ENCODE results near the gene SYCN.

SYCN gene

GRCh38 chr19:39174558-39175544 is 29.2 kb downstream of the SYCN start:
- ATAC-seq (ENCODE audit: low read depth) (no peak; the same call in 2 of the 3 replicates), DNase-seq (ENCODE audit: low spot score) (peak; percentile 52)
- Histone ChIP-seq H3K4me3 (ENCODE audit: severe bottlenecking) (no peak overlapping the region), H3K27ac (ENCODE audit: poor library complexity, severe bottlenecking) (no peak overlapping the region), H3K27me3 (ENCODE audit: insufficient read depth, poor library complexity, severe bottlenecking) (no peaks in the 10 kb centered on the region), H3K4me1 (ENCODE audit: insufficient read depth, poor library complexity, severe bottlenecking) (no peaks in the 10 kb centered on the region), H3K36me3 (ENCODE audit: low read depth) (peaks cover 12% of the 10 kb centered on the region), H3K9me3 (ENCODE audit: severe bottlenecking) (no peaks in the 10 kb centered on the region)
- no peak for TF ChIP-seq CTCF (IDR thresholded peaks at IDR 0.05; ENCODE audit: poor library complexity, severe bottlenecking)

GRCh38 chr19:39174142-39174541 is 29.9 kb downstream of the SYCN start:
- H3K36me3 ChIP-seq (ENCODE audit: low read depth): peaks cover 12% of the 10 kb centered on the region

GRCh38 chr19:39173502-39173991 is 30.5 kb downstream of the SYCN start:
- ATAC-seq (ENCODE audit: low read depth) (no peak), DNase-seq (ENCODE audit: low spot score) (peak; percentile 51)
- no peaks in the 10 kb centered on the region for H3K9me3 ChIP-seq (ENCODE audit: severe bottlenecking)
- H3K27me3 ChIP-seq (ENCODE audit: insufficient read depth, poor library complexity, severe bottlenecking): no peaks in the 10 kb centered on the region
- H3K4me3 ChIP-seq (ENCODE audit: severe bottlenecking): no peak overlapping the region
- H3K27ac ChIP-seq (ENCODE audit: poor library complexity, severe bottlenecking): no peak overlapping the region
- TF ChIP-seq CTCF (IDR thresholded peaks at IDR 0.05; ENCODE audit: poor library complexity, severe bottlenecking): no peak
- peaks cover 12% of the 10 kb centered on the region for H3K36me3 ChIP-seq (ENCODE audit: low read depth)
- no peaks in the 10 kb centered on the region for H3K4me1 ChIP-seq (ENCODE audit: insufficient read depth, poor library complexity, severe bottlenecking)

More at GRCh38 chr19:39174142-39174541, 29.9 kb downstream of the SYCN start:
- no peaks in the 10 kb centered on the region for H3K4me1 ChIP-seq (ENCODE audit: insufficient read depth, poor library complexity, severe bottlenecking)
- DNase-seq (ENCODE audit: low spot score) (peak; percentile 63), ATAC-seq (ENCODE audit: low read depth) (no peak)
- TF ChIP-seq CTCF (IDR thresholded peaks at IDR 0.05; ENCODE audit: poor library complexity, severe bottlenecking): no peak
- H3K4me3 ChIP-seq (ENCODE audit: severe bottlenecking): no peak overlapping the region
- no peaks in the 10 kb centered on the region for H3K27me3 ChIP-seq (ENCODE audit: insufficient read depth, poor library complexity, severe bottlenecking)
- H3K9me3 ChIP-seq (ENCODE audit: severe bottlenecking): no peaks in the 10 kb centered on the region
- H3K27ac ChIP-seq (ENCODE audit: poor library complexity, severe bottlenecking): no peak overlapping the region

GRCh38 chr19:39172700-39173501 is 31.2 kb downstream of the SYCN start:
- Histone ChIP-seq H3K36me3 (ENCODE audit: low read depth) (peaks cover 11% of the 10 kb centered on the region), H3K4me3 (ENCODE audit: severe bottlenecking) (no peak overlapping the region), H3K9me3 (ENCODE audit: severe bottlenecking) (no peaks in the 10 kb centered on the region), H3K27me3 (ENCODE audit: insufficient read depth, poor library complexity, severe bottlenecking) (no peaks in the 10 kb centered on the region), H3K4me1 (ENCODE audit: insufficient read depth, poor library complexity, severe bottlenecking) (no peaks in the 10 kb centered on the region), H3K27ac (ENCODE audit: poor library complexity, severe bottlenecking) (no peak overlapping the region)
- ATAC-seq (ENCODE audit: low read depth) (no peak), DNase-seq (ENCODE audit: low spot score) (peak; percentile 62)
- no peak for TF ChIP-seq CTCF (IDR thresholded peaks at IDR 0.05; ENCODE audit: poor library complexity, severe bottlenecking)

All from RWPE2 (cell line).